Central memory CD4-positive, alpha-beta T cell (primary cell): Measurements from ENCODE around the gene ZC3H12D.
"Not testable (repeated sequence)": the region's sequence is repeated elsewhere in the genome, so short reads cannot be mapped to it uniquely, and the experiment has no call there.

Source experiments
- DNase-seq: peaks from one replicate; pipeline ENCODE4 v3.0.0; 2022
- total RNA-seq, 3 experiments: gene quantifications; one replicate each; lab custom pipeline; 2026; lab: John Stamatoyannopoulos, UW

The ZC3H12D gene
- total RNA-seq: 197 to 377 (median 200) reads per million in 3 experiments

- peak; percentile 88 for DNase-seq
Observed at GRCh38 chr6:149484733-149485700, at the start of gene ZC3H12D. ZC3H12D (minus strand) TSS chr6:149485014; CDS start chr6:149474543, 10,471 bp downstream.

- no peak for DNase-seq
Observed at GRCh38 chr6:149529650-149530049, 44.8 kb upstream of the ZC3H12D start.

- DNase-seq: no peak
Observed at GRCh38 chr6:149515494-149515893, 30.7 kb upstream of the ZC3H12D start.

- DNase-seq: no peak
Observed at GRCh38 chr6:149513915-149514314, 29.1 kb upstream of the ZC3H12D start.

- no peak for DNase-seq
Observed at GRCh38 chr6:149510793-149511512, 26.1 kb upstream of the ZC3H12D start.

GRCh38 chr6:149508485-149508884 lies 23.7 kb upstream of the ZC3H12D start:
- DNase-seq: peak; percentile 78

GRCh38 chr6:149503872-149504271 lies 19.1 kb upstream of the ZC3H12D start:
- no peak for DNase-seq

- DNase-seq: no peak
Observed at GRCh38 chr6:149503276-149503675, 18.5 kb upstream of the ZC3H12D start.

- DNase-seq: no peak
Observed at GRCh38 chr6:149501768-149502167, 17.0 kb upstream of the ZC3H12D start.

- no peak for DNase-seq
Observed at GRCh38 chr6:149501201-149501600, 16.4 kb upstream of the ZC3H12D start.

GRCh38 chr6:149500096-149500495 lies 15.3 kb upstream of the ZC3H12D start:
- DNase-seq: no peak

- no peak for DNase-seq
Observed at GRCh38 chr6:149499066-149499465, 14.3 kb upstream of the ZC3H12D start.

- no peak for DNase-seq
Observed at GRCh38 chr6:149497365-149497764, 12.6 kb upstream of the ZC3H12D start.

- DNase-seq: not testable (repeated sequence)
Observed at GRCh38 chr6:149496597-149496996, 11.8 kb upstream of the ZC3H12D start.

- peak; percentile 52 for DNase-seq
Observed at GRCh38 chr6:149495349-149496016, 10.7 kb upstream of the ZC3H12D start.

- DNase-seq: peak; percentile 90
Observed at GRCh38 chr6:149494810-149495209, 10.0 kb upstream of the ZC3H12D start.

GRCh38 chr6:149493761-149494320 lies 9.0 kb upstream of the ZC3H12D start:
- DNase-seq: no peak

- no peak for DNase-seq
Observed at GRCh38 chr6:149492798-149493343, 8.1 kb upstream of the ZC3H12D start.

GRCh38 chr6:149489967-149490366 lies 5.2 kb upstream of the ZC3H12D start:
- no peak for DNase-seq

GRCh38 chr6:149488815-149489214 lies 4.0 kb upstream of the ZC3H12D start:
- DNase-seq: no peak

- DNase-seq: no peak
Observed at GRCh38 chr6:149487316-149487715, 2.5 kb upstream of the ZC3H12D start.
